Fibroblast of lung (primary cell): ENCODE data around the gene ENTR1.

Experiments used
- EZH2 ChIP-seq: IDR thresholded peaks from 2 replicates; pipeline ENCODE4 v1.5.1; 2012; ENCODE audit warnings: low read length, control low read depth, mild to moderate bottlenecking; ENCODE audit errors: missing control alignments
- TF ChIP-seq, protein P1 (sequence below), 2 donors: IDR thresholded peaks in 1 of 2; conservative IDR thresholded peaks in 1 of 2; 1 replicate in 1 of 2; 2 replicates in 1 of 2; pipeline ENCODE4 v1.5.1; 2011 to 2012; ENCODE audit warnings: low read length in 2 of 2, control low read depth in 1 of 2, inconsistent platforms in 1 of 2, low read depth in 1 of 2, mild to moderate bottlenecking in 1 of 2

- TF ChIP-seq, protein P1, sequence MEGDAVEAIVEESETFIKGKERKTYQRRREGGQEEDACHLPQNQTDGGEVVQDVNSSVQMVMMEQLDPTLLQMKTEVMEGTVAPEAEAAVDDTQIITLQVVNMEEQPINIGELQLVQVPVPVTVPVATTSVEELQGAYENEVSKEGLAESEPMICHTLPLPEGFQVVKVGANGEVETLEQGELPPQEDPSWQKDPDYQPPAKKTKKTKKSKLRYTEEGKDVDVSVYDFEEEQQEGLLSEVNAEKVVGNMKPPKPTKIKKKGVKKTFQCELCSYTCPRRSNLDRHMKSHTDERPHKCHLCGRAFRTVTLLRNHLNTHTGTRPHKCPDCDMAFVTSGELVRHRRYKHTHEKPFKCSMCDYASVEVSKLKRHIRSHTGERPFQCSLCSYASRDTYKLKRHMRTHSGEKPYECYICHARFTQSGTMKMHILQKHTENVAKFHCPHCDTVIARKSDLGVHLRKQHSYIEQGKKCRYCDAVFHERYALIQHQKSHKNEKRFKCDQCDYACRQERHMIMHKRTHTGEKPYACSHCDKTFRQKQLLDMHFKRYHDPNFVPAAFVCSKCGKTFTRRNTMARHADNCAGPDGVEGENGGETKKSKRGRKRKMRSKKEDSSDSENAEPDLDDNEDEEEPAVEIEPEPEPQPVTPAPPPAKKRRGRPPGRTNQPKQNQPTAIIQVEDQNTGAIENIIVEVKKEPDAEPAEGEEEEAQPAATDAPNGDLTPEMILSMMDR (conservative IDR thresholded peaks at IDR 0.05 in 1 of 2, IDR thresholded peaks at IDR 0.05 in 1 of 2; ENCODE audit: low read depth in 1 of 2, low read length in 2 of 2), result no peak
- no peak for TF ChIP-seq EZH2
Measured at GRCh38 chr9:136361047-136361753, 49.2 kb downstream of the ENTR1 start.
